Activated T-helper 17 cell treated with anti-CD3 and anti-CD28 coated beads, Interleukin-2, amount 50 U/mL, for 72 hours (primary cell): Measurements from ENCODE around the gene SPG7. TPM values are rescaled to one million over a fixed set of nuclear protein-coding genes. Genes with fewer than 3 reads are reported as not detected.

Source experiments
- ATAC-seq: fragments of 150-1000 bp; cut with Tn5 transposase; replicated peaks from 2 replicates; pipeline ENCODE4 v1.10.0; 2021; ENCODE audit warnings: mild to moderate bottlenecking, moderate library complexity
- H3K27ac Mint-ChIP-seq: one replicate; pipeline ENCODE4 v1.8.0; 2022; ENCODE audit warnings: mixed read lengths
- H3K27me3 Mint-ChIP-seq: one replicate; pipeline ENCODE4 v1.8.0; 2022; ENCODE audit warnings: mixed read lengths
- H3K36me3 Mint-ChIP-seq: one replicate; pipeline ENCODE4 v1.8.0; 2022; ENCODE audit warnings: low read depth, mild to moderate bottlenecking, mixed read lengths
- H3K4me1 Mint-ChIP-seq: one replicate; pipeline ENCODE4 v1.8.0; 2022; ENCODE audit warnings: mixed read lengths
- H3K4me3 Mint-ChIP-seq: one replicate; pipeline ENCODE4 v1.8.0; 2022; ENCODE audit warnings: mild to moderate bottlenecking, mixed read lengths
- H3K9me3 Mint-ChIP-seq: one replicate; pipeline ENCODE4 v1.8.0; 2022; ENCODE audit warnings: mixed read lengths
- total RNA-seq, 2 donors: library from RNA; stranded (reverse); gene quantifications; one replicate each; pipeline ENCODE4 v1.2.3, GENCODE V29; 2022

Gene SPG7
- total RNA-seq, 2 donors from 2014 or later: 115 to 135 TPM

GRCh38 chr16:89519881-89520280 lies 11.7 kb downstream of the SPG7 start:
- H3K9me3 Mint-ChIP-seq: no peaks in the 10 kb centered on the region
- H3K27ac Mint-ChIP-seq: peak overlapping the region; percentile 32
- ATAC-seq: no peak
- H3K36me3 Mint-ChIP-seq: peaks cover 92% of the 10 kb centered on the region
- no peaks in the 10 kb centered on the region for H3K27me3 Mint-ChIP-seq
- no peak overlapping the region for H3K4me3 Mint-ChIP-seq
- peaks cover 4% of the 10 kb centered on the region for H3K4me1 Mint-ChIP-seq

GRCh38 chr16:89522287-89522686 lies 14.1 kb downstream of the SPG7 start:
- H3K9me3 Mint-ChIP-seq: no peaks in the 10 kb centered on the region
- H3K27me3 Mint-ChIP-seq: no peaks in the 10 kb centered on the region
- H3K36me3 Mint-ChIP-seq: peaks cover 96% of the 10 kb centered on the region
- no peak overlapping the region for H3K27ac Mint-ChIP-seq
- H3K4me3 Mint-ChIP-seq: no peak overlapping the region
- peaks cover 4% of the 10 kb centered on the region for H3K4me1 Mint-ChIP-seq
- no peak for ATAC-seq

GRCh38 chr16:89523680-89524344 lies 15.6 kb downstream of the SPG7 start:
- Mint-ChIP-seq H3K9me3 (no peaks in the 10 kb centered on the region), H3K27me3 (no peaks in the 10 kb centered on the region), H3K4me1 (peaks cover 4% of the 10 kb centered on the region), H3K36me3 (peaks cover 96% of the 10 kb centered on the region), H3K27ac (no peak overlapping the region), H3K4me3 (no peak overlapping the region)
- ATAC-seq: no peak

- H3K27ac Mint-ChIP-seq: no peak overlapping the region
- H3K27me3 Mint-ChIP-seq: no peaks in the 10 kb centered on the region
- no peaks in the 10 kb centered on the region for H3K9me3 Mint-ChIP-seq
- no peak overlapping the region for H3K4me3 Mint-ChIP-seq
- H3K4me1 Mint-ChIP-seq: no peaks in the 10 kb centered on the region
- H3K36me3 Mint-ChIP-seq: peaks cover 96% of the 10 kb centered on the region
- no peak for ATAC-seq
Measured at GRCh38 chr16:89525146-89525913, 17.1 kb downstream of the SPG7 start.

GRCh38 chr16:89529097-89529496 lies 20.9 kb downstream of the SPG7 start:
- Mint-ChIP-seq H3K4me3 (no peak overlapping the region), H3K4me1 (peaks cover 5% of the 10 kb centered on the region), H3K36me3 (peaks cover 97% of the 10 kb centered on the region), H3K9me3 (no peaks in the 10 kb centered on the region), H3K27me3 (no peaks in the 10 kb centered on the region), H3K27ac (no peak overlapping the region)
- ATAC-seq: no peak

- H3K36me3 Mint-ChIP-seq: peaks cover 96% of the 10 kb centered on the region
- H3K27me3 Mint-ChIP-seq: no peaks in the 10 kb centered on the region
- H3K4me3 Mint-ChIP-seq: no peak overlapping the region
- H3K9me3 Mint-ChIP-seq: no peaks in the 10 kb centered on the region
- ATAC-seq: no peak
- H3K27ac Mint-ChIP-seq: no peak overlapping the region
- H3K4me1 Mint-ChIP-seq: peaks cover 14% of the 10 kb centered on the region
Measured at GRCh38 chr16:89530401-89531381, 22.5 kb downstream of the SPG7 start.

GRCh38 chr16:89531821-89532526 lies 23.8 kb downstream of the SPG7 start:
- no peak for ATAC-seq
- H3K36me3 Mint-ChIP-seq: peaks cover 87% of the 10 kb centered on the region
- no peaks in the 10 kb centered on the region for H3K9me3 Mint-ChIP-seq
- no peak overlapping the region for H3K27ac Mint-ChIP-seq
- no peak overlapping the region for H3K4me3 Mint-ChIP-seq
- peaks cover 14% of the 10 kb centered on the region for H3K4me1 Mint-ChIP-seq
- no peaks in the 10 kb centered on the region for H3K27me3 Mint-ChIP-seq

GRCh38 chr16:89534252-89534756 lies 26.1 kb downstream of the SPG7 start:
- peak; percentile 90 for ATAC-seq
- Mint-ChIP-seq H3K36me3 (peaks cover 79% of the 10 kb centered on the region), H3K4me1 (peaks cover 14% of the 10 kb centered on the region), H3K27ac (peak overlapping the region; percentile 90), H3K9me3 (no peaks in the 10 kb centered on the region), H3K27me3 (no peaks in the 10 kb centered on the region), H3K4me3 (peak overlapping the region; percentile 71)

GRCh38 chr16:89536371-89536770 lies 28.2 kb downstream of the SPG7 start:
- ATAC-seq: no peak
- H3K27me3 Mint-ChIP-seq: no peaks in the 10 kb centered on the region
- no peak overlapping the region for H3K4me3 Mint-ChIP-seq
- H3K4me1 Mint-ChIP-seq: peaks cover 14% of the 10 kb centered on the region
- H3K27ac Mint-ChIP-seq: no peak overlapping the region
- H3K9me3 Mint-ChIP-seq: no peaks in the 10 kb centered on the region
- H3K36me3 Mint-ChIP-seq: peaks cover 61% of the 10 kb centered on the region

GRCh38 chr16:89536886-89537548 lies 28.8 kb downstream of the SPG7 start:
- H3K36me3 Mint-ChIP-seq: peaks cover 54% of the 10 kb centered on the region
- ATAC-seq: no peak
- peaks cover 14% of the 10 kb centered on the region for H3K4me1 Mint-ChIP-seq
- no peak overlapping the region for H3K27ac Mint-ChIP-seq
- no peaks in the 10 kb centered on the region for H3K27me3 Mint-ChIP-seq
- no peak overlapping the region for H3K4me3 Mint-ChIP-seq
- no peaks in the 10 kb centered on the region for H3K9me3 Mint-ChIP-seq

GRCh38 chr16:89537549-89537925 lies 29.3 kb downstream of the SPG7 start:
- Mint-ChIP-seq H3K27ac (no peak overlapping the region), H3K9me3 (no peaks in the 10 kb centered on the region)

GRCh38 chr16:89538286-89538685 lies 30.1 kb downstream of the SPG7 start:
- no peak overlapping the region for H3K4me3 Mint-ChIP-seq
- H3K9me3 Mint-ChIP-seq: no peaks in the 10 kb centered on the region
- no peak for ATAC-seq

More at GRCh38 chr16:89537549-89537925, 29.3 kb downstream of the SPG7 start:
- Mint-ChIP-seq H3K27me3 (no peaks in the 10 kb centered on the region), H3K36me3 (peaks cover 53% of the 10 kb centered on the region), H3K4me1 (peaks cover 14% of the 10 kb centered on the region), H3K4me3 (no peak overlapping the region)
- ATAC-seq: no peak

GRCh38 chr16:89540557-89540956 lies 32.4 kb downstream of the SPG7 start:
- H3K4me3 Mint-ChIP-seq: no peak overlapping the region
- peaks cover 34% of the 10 kb centered on the region for H3K36me3 Mint-ChIP-seq
- no peaks in the 10 kb centered on the region for H3K4me1 Mint-ChIP-seq
- H3K27me3 Mint-ChIP-seq: no peaks in the 10 kb centered on the region
- H3K27ac Mint-ChIP-seq: no peak overlapping the region
- H3K9me3 Mint-ChIP-seq: no peaks in the 10 kb centered on the region
- ATAC-seq: no peak

More at GRCh38 chr16:89538286-89538685, 30.1 kb downstream of the SPG7 start:
- Mint-ChIP-seq H3K27ac (no peak overlapping the region), H3K27me3 (no peaks in the 10 kb centered on the region), H3K36me3 (peaks cover 47% of the 10 kb centered on the region), H3K4me1 (peaks cover 14% of the 10 kb centered on the region)
